Measurements from ENCODE around the gene RFX8. TPM values are rescaled to one million over a fixed set of nuclear protein-coding genes. Genes with fewer than 3 reads are reported as not detected.

The RFX8 gene
- total RNA-seq, 6 experiments from 2014 or later, result 2.8 to 8.0 (median 5.3) TPM

- peaks cover 35% of the 10 kb centered on the region for H3K4me1 Mint-ChIP-seq (ENCODE audit: low read depth)
- H3K9me3 Mint-ChIP-seq, result no peaks in the 10 kb centered on the region
- TF ChIP-seq CTCF (IDR thresholded peaks at IDR 0.05), result no peak
Measured at GRCh38 chr2:101428422-101429176, 46.3 kb downstream of the RFX8 start.

DNA sequence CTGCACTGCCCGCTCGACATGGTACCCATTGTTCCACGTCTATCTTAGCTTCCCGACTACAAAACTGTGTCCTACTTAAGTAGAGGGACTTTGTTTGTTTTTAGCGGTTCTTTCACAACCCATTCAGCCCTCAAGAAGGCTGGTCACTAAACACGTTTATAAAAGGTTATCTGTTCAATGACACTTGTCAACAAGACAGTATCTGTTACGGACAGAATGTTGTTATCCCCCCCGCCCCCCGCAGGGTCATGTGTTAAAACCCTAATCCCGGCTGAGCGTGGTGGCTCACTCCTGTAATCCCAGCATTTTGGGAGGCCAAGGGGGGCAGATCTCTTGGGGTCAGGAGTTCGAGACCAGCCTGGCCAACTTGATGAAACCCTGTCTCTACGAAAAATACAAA lies 47.2 kb downstream of the RFX8 start:
- H3K27ac Mint-ChIP-seq, result no peak overlapping the region

More at GRCh38 chr2:101428422-101429176, 46.3 kb downstream of the RFX8 start:
- Mint-ChIP-seq H3K27ac (no peak overlapping the region), H3K4me3 (no peak overlapping the region), H3K36me3 (ENCODE audit: low read depth) (peaks cover 21% of the 10 kb centered on the region), H3K27me3 (ENCODE audit: insufficient read depth) (no peaks in the 10 kb centered on the region; the same call in 1 of the 2 replicates)
- DNase-seq, result no peak

GRCh38 chr2:101427240-101427639 lies 47.7 kb downstream of the RFX8 start:
- Mint-ChIP-seq H3K36me3 (ENCODE audit: low read depth) (peaks cover 16% of the 10 kb centered on the region), H3K27me3 (ENCODE audit: insufficient read depth) (no peaks in the 10 kb centered on the region; the same call in 1 of the 2 replicates), H3K4me1 (ENCODE audit: low read depth) (peaks cover 22% of the 10 kb centered on the region), H3K4me3 (no peak overlapping the region), H3K27ac (no peak overlapping the region), H3K9me3 (no peaks in the 10 kb centered on the region)
- DNase-seq, result no peak
- TF ChIP-seq CTCF (IDR thresholded peaks at IDR 0.05), result no peak

More for the DNA sequence above, 47.2 kb downstream of the RFX8 start:
- Mint-ChIP-seq H3K4me3 (no peak overlapping the region), H3K27me3 (ENCODE audit: insufficient read depth) (no peaks in the 10 kb centered on the region; the same call in 1 of the 2 replicates), H3K9me3 (no peaks in the 10 kb centered on the region), H3K36me3 (ENCODE audit: low read depth) (peaks cover 16% of the 10 kb centered on the region), H3K4me1 (ENCODE audit: low read depth) (peaks cover 27% of the 10 kb centered on the region)
- no peak for TF ChIP-seq CTCF (IDR thresholded peaks at IDR 0.05)
- no peak for DNase-seq

DNA sequence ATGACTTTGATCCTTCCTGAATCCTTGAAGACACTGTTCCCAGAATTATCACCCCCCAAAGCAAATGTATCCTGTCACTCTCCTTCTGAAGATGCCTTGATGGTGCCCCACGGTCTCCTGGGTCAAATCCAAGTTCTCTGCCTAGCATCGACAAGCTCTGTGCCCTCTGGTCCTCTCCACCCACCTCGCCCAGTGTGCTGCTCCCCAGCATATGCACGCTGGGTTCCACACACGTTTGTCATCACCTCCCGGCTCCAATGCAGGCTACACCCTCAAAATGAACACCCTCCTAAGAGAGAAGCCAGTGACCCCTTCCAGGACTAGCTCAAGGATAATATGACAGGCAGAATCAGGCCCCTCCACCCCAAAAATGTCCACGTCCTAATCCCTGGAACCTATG lies 48.1 kb downstream of the RFX8 start:
- no peak overlapping the region for H3K4me3 Mint-ChIP-seq
- H3K36me3 Mint-ChIP-seq (ENCODE audit: low read depth), result peaks cover 16% of the 10 kb centered on the region
- H3K27ac Mint-ChIP-seq, result no peak overlapping the region
- DNase-seq, result no peak
- H3K4me1 Mint-ChIP-seq (ENCODE audit: low read depth), result peaks cover 18% of the 10 kb centered on the region
- no peaks in the 10 kb centered on the region for H3K9me3 Mint-ChIP-seq
- no peaks in the 10 kb centered on the region; the same call in 1 of the 2 replicates for H3K27me3 Mint-ChIP-seq (ENCODE audit: insufficient read depth)
- TF ChIP-seq CTCF (IDR thresholded peaks at IDR 0.05), result no peak

- Mint-ChIP-seq H3K4me1 (ENCODE audit: low read depth) (no peaks in the 10 kb centered on the region), H3K9me3 (no peaks in the 10 kb centered on the region), H3K36me3 (ENCODE audit: low read depth) (peaks cover 24% of the 10 kb centered on the region), H3K27ac (no peak overlapping the region), H3K4me3 (no peak overlapping the region), H3K27me3 (ENCODE audit: insufficient read depth) (no peaks in the 10 kb centered on the region)
- TF ChIP-seq CTCF (IDR thresholded peaks at IDR 0.05), result no peak
- no peak for DNase-seq
Measured at GRCh38 chr2:101420623-101421022, 54.3 kb downstream of the RFX8 start.
